Skeletal muscle tissue (tissue), 4 donors: Measurements from ENCODE around the gene IGFLR1. TPM values are rescaled to one million over a fixed set of nuclear protein-coding genes. Genes with fewer than 3 reads are reported as not detected.
A peak's percentile ranks its signal among the peaks of the same experiment; 100 is the strongest.

Experiments
- H3K27ac ChIP-seq: one replicate; pipeline ENCODE4 v1.7.0; 2013; ENCODE audit warnings: mild to moderate bottlenecking, low read depth, low read length, inconsistent platforms
- H3K27me3 ChIP-seq, 3 donors: one replicate each; pipeline ENCODE4 v1.7.0; 2013; ENCODE audit warnings: low read length in 3 of 3; ENCODE audit not compliant: control insufficient read depth in 3 of 3, insufficient read depth in 3 of 3
- H3K36me3 ChIP-seq, 3 donors: one replicate each; pipeline ENCODE4 v1.7.0; 2013; ENCODE audit warnings: low read length in 3 of 3; ENCODE audit not compliant: control insufficient read depth in 3 of 3, insufficient read depth in 3 of 3
- H3K4me1 ChIP-seq, 3 donors: one replicate each; pipeline ENCODE4 v1.7.0; 2013; ENCODE audit warnings: low read length in 3 of 3, mild to moderate bottlenecking in 3 of 3; ENCODE audit not compliant: control insufficient read depth in 3 of 3, insufficient read depth in 3 of 3
- H3K4me3 ChIP-seq, 3 donors: one replicate each; pipeline ENCODE4 v1.7.0; 2013; ENCODE audit warnings: low read length in 3 of 3
- H3K9ac ChIP-seq, 3 donors: one replicate each; pipeline ENCODE4 v1.7.0; 2013; ENCODE audit warnings: low read length in 3 of 3, mild to moderate bottlenecking in 3 of 3, moderate library complexity in 2 of 3, low read depth in 1 of 3
- H3K9me3 ChIP-seq, 3 donors: one replicate each; pipeline ENCODE4 v1.7.0; 2013; ENCODE audit warnings: low read length in 3 of 3; ENCODE audit not compliant: control insufficient read depth in 3 of 3
- total RNA-seq: library from RNA; depleted of rRNA; stranded (reverse); fragments of >200 nt; gene quantifications from one replicate; pipeline ENCODE4 v1.2.3, GENCODE V29; 2014
- donor health status: Osteomylitis.

The IGFLR1 gene
- total RNA-seq, 1 donor from 2014 or later, result 3.1 TPM

DNA sequence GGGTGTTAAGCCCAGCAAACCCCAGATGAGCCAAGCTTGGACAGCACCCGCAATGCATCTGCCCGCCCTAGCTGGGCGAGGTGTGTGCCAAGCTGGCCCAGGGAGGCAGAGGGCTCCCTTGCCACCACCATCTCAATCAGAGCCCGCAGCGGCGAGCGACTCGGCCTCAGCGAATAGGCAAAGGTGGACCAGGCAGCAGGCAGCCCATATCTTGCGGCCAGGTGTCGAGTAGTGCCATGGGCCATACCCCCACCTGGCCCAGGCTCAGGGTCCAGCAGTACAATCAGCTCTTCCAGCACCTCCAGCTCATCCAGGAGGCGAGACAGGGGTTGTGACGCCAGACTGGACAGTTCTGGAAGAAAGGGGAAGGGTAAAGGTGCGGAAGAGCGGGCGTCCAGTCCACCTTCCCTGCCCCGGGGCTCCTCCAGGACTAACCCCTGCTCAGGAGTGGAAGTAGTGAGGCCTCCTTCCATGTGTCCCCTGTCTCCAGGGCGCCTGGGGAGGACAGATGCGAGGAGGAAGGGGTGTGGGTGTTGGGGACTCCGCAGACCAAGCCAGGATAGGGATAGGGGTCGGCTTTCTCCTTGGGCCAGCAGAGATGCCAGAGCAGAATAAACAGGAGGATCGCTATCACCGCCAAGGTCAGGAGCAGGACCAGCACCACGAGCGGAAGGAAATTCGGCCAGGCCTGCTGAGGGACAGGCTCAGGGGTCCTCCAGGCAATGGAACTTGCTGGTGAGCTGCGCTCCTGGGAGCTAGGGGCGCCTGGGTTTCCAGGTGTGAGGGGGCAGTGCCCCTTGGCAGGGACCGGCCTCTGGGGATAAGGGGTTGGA lies 2.8 kb downstream of the IGFLR1 start:
- Histone ChIP-seq H3K27me3 (no peaks in the 10 kb centered on the region), H3K9ac (peak overlapping the region; percentile 30 to 87 (median 79)), H3K27ac (peak overlapping the region; percentile 87), H3K4me3 (peak overlapping the region; percentile 85 to 88 (median 86)), H3K9me3 (no peaks in the 10 kb centered on the region), H3K4me1 (peaks cover 14 to 39% (median 27%) of the 10 kb centered on the region in 3 donors), H3K36me3 (peaks cover 45 to 55% (median 54%) of the 10 kb centered on the region in 3 donors)

DNA sequence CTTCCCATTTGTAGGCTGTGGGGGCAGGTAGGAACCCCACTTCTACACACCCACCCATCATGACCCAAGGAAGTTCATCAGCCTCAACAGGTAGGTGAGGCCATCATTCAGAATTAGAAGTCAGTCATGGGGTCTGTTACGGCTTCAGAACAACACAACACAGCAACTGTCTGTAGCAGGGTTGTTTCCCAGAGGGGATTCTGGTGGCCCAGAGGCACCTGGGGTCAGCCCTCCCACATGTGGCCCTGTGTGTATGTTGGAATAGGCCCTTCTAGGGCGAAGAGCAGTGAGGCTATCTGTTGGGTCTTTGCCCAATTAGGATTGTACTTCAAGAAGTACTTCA lies 3.4 kb downstream of the IGFLR1 start:
- H3K4me3 ChIP-seq, result no peak overlapping the region
- no peak overlapping the region for H3K27ac ChIP-seq
- no peaks in the 10 kb centered on the region for H3K27me3 ChIP-seq
- peaks cover 51 to 60% (median 58%) of the 10 kb centered on the region in 3 donors for H3K36me3 ChIP-seq
- H3K9ac ChIP-seq, result no peak overlapping the region
- H3K9me3 ChIP-seq, result no peaks in the 10 kb centered on the region
- peaks cover 7 to 32% (median 20%) of the 10 kb centered on the region in 3 donors for H3K4me1 ChIP-seq

DNA sequence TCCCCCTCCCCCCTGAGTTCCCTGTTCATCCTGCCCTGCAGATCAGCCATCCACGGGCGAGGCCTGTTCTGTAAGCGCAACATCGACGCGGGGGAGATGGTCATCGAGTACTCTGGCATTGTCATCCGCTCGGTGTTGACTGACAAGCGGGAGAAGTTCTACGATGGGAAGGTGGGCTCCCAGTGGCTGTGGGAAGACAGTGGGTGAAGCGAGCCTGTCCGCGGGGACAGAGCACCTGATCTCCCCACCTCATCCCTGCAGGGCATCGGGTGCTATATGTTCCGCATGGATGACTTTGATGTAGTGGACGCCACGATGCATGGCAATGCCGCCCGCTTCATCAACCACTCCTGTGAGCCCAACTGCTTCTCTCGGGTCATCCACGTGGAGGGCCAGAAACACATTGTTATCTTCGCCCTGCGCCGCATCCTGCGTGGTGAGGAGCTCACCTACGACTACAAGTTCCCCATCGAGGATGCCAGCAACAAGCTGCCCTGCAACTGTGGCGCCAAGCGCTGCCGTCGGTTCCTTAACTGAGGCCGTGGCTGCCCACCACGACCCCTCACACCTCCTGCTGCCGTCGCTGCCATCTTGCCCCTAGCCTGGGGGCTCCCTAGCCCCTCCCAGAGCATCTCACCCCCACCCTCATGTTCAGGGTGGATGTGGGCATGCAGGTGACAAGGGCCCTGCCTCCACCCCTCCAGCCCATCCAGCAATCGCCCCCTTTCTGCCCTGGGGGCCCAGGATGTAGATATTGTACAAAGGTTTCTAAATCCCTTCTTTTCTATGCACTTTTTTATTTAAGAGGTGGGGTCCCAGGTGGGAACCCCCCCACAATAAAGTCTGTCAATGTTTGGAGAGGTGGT lies 4.0 kb downstream of the IGFLR1 start:
- H3K4me1 ChIP-seq, result peaks cover 7 to 29% (median 18%) of the 10 kb centered on the region in 3 donors
- no peak overlapping the region for H3K27ac ChIP-seq
- H3K9me3 ChIP-seq, result no peaks in the 10 kb centered on the region
- no peak overlapping the region for H3K9ac ChIP-seq
- no peaks in the 10 kb centered on the region for H3K27me3 ChIP-seq
- H3K36me3 ChIP-seq, result peaks cover 56 to 63% (median 60%) of the 10 kb centered on the region in 3 donors
- H3K4me3 ChIP-seq, result no peak overlapping the region

DNA sequence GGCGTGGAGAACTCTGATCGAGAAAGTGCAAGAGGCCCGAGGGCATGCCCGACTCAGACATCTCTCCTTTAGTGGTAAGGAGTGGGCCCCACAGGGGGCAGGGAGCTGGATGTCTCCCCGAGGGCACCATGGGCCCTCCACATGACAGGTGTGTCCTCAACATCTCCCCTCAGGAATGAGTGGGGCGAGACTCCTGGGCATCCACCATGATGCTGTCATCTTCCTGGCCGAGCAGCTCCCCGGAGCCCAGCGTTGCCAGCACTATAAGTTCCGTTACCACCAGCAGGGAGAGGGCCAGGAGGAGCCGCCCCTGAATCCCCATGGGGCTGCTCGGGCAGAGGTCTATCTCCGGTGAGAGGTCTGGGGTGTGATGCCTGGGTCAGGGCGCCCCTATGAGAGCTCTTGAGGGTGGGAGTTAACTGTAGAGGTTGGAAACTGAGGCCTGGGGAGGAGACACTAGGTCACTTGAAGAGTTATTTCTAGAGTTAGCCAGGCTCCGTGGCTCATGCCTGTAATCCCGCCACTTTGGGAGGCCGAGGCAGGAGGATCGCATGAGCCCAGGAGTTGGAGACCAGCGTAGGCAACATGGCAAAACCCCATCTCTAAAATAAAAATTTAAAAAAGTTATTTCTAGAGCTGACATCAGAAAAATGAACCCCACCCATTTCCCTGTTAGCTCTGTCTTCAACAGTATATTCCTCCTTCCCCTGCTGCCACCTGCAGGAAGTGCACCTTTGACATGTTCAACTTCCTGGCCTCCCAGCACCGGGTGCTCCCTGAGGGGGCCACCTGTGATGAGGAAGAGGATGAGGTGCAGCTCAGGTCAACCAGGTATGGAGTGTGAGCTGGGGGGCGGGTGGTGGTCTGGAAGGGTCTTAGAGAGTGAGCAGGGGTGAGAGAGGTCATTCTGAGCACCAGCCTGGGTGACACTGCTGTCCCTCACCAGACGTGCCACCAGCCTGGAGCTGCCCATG lies 5.1 kb downstream of the IGFLR1 start:
- no peak overlapping the region for H3K27ac ChIP-seq
- no peaks in the 10 kb centered on the region for H3K9me3 ChIP-seq
- H3K36me3 ChIP-seq, result peaks cover 49 to 59% (median 57%) of the 10 kb centered on the region in 3 donors
- H3K4me1 ChIP-seq, result peaks cover 7 to 22% (median 14%) of the 10 kb centered on the region in 3 donors
- H3K27me3 ChIP-seq, result no peaks in the 10 kb centered on the region
- no peak overlapping the region for H3K9ac ChIP-seq
- H3K4me3 ChIP-seq, result no peak overlapping the region

DNA sequence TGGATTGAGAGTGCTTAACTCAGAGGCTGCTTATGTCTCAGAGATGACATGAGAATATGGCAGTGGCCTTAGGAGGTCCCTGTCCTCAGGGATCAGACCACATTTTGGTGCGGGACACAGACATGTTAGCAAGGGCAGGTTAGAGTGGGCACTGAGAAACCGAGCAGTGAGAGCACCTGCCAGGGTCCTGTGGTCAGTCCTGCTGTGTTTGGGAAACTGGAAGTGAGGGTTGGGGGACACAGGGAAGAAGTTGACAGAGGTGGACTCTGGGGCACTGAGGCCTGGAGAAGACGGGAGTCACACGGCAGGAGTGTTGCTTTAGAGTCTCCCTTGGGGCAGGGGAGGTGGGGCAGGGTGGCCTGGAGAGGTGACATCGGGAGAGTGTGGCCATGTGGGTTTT lies 7.4 kb downstream of the IGFLR1 start:
- no peak overlapping the region for H3K9ac ChIP-seq
- peaks cover 69 to 78% (median 76%) of the 10 kb centered on the region in 3 donors for H3K36me3 ChIP-seq

DNA sequence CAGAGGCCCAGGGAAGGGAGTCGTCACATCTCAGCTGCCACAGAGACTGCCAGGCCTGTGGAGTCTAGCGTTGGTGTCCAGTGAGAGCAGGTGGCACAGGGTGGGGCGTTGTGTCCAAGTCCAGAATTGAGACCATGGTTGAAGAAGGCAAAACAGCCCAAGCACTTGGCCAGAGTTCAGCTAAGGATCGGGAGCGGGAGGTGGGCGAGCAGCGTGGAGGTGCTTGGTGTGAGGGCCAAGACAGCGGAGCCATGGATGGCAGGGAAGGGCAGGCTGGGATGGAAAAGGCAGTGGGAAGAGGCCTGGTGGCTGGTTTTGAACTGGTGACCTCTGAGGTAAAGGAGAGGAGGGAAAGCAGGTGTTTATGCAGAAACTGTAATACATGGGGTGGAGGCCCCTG lies 8.0 kb downstream of the IGFLR1 start:
- no peaks in the 10 kb centered on the region for H3K9me3 ChIP-seq
- H3K4me3 ChIP-seq, result no peak overlapping the region
- peak overlapping the region in 1 of 3 donors; percentile 16 for H3K9ac ChIP-seq
- peaks cover 75 to 84% (median 82%) of the 10 kb centered on the region in 3 donors for H3K36me3 ChIP-seq
- H3K27me3 ChIP-seq, result no peaks in the 10 kb centered on the region
- H3K27ac ChIP-seq, result no peak overlapping the region
- H3K4me1 ChIP-seq, result peaks cover 0 to 4% (median 0%) of the 10 kb centered on the region in 3 donors

More for the DNA sequence above, 7.4 kb downstream of the IGFLR1 start:
- H3K27ac ChIP-seq, result no peak overlapping the region
- H3K27me3 ChIP-seq, result no peaks in the 10 kb centered on the region
- no peak overlapping the region for H3K4me3 ChIP-seq
- H3K4me1 ChIP-seq, result peaks cover 4 to 10% (median 4%) of the 10 kb centered on the region in 3 donors
- H3K9me3 ChIP-seq, result no peaks in the 10 kb centered on the region

DNA sequence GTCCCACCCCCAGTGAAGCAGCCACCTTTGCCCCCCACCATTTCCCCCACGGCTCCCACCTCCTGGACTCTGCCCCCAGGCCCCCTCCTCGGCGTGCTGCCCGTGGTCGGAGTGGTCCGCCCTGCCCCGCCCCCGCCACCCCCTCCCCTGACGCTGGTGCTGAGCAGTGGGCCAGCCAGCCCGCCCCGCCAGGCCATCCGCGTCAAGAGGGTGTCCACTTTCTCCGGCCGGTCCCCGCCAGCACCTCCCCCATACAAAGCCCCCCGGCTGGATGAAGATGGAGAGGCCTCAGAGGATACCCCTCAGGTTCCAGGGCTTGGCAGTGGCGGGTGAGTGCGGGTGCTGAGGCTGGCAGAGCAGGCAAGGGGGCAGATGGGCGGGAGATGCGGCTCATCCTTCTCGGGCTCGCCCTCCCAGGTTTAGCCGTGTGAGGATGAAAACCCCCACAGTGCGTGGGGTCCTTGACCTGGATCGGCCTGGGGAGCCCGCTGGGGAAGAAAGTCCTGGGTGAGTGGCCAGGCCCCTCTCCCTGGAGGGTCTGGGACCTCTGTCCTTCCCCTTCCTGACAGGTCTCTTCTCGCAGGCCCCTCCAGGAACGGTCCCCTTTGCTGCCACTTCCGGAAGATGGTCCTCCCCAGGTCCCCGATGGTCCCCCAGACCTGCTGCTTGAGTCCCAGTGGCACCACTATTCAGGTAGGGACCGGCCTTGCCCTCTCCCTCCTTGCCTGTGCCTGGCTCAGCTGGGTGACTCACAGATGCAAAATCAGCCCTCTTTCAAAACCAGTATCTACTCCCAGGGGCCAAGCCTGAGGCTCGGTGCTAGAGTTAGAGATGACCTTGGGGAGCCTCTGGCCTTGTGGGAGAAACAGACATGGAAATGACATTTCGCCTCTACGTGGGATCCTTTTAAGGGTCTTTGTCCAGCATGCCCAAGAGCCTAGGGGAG lies 8.8 kb downstream of the IGFLR1 start:
- Histone ChIP-seq H3K9ac (no peak overlapping the region), H3K27ac (no peak overlapping the region), H3K36me3 (peaks cover 78 to 86% (median 85%) of the 10 kb centered on the region in 3 donors), H3K9me3 (no peaks in the 10 kb centered on the region), H3K4me3 (no peak overlapping the region), H3K4me1 (no peaks in the 10 kb centered on the region), H3K27me3 (no peaks in the 10 kb centered on the region)

DNA sequence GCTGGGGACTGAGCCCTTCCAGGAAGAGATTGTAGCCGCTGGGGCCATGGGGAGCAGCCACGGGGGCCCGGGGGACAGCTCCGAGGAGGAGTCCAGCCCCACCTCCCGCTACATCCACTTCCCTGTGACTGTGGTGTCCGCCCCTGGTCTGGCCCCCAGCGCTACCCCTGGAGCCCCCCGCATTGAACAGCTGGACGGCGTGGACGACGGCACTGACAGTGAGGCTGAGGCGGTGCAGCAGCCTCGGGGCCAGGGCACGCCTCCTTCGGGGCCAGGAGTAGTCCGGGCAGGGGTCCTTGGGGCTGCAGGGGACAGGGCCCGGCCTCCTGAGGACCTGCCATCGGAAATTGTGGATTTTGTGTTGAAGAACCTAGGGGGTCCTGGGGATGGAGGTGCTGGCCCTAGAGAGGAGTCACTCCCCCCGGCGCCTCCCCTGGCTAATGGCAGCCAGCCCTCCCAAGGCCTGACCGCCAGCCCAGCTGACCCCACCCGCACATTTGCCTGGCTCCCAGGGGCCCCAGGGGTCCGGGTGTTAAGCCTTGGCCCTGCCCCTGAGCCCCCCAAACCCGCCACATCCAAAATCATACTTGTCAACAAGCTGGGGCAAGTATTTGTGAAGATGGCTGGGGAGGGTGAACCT lies 9.6 kb downstream of the IGFLR1 start:
- peaks cover 78 to 86% (median 85%) of the 10 kb centered on the region in 3 donors for H3K36me3 ChIP-seq

More for the DNA sequence above, 9.6 kb downstream of the IGFLR1 start:
- H3K4me3 ChIP-seq, result no peak overlapping the region
- H3K9ac ChIP-seq, result no peak overlapping the region
- no peak overlapping the region for H3K27ac ChIP-seq
- H3K9me3 ChIP-seq, result no peaks in the 10 kb centered on the region
- H3K27me3 ChIP-seq, result no peaks in the 10 kb centered on the region
- no peaks in the 10 kb centered on the region for H3K4me1 ChIP-seq
